WI38 (cell line): ENCODE measurements around the gene INTS14.

Experiments
- H3K4me3 ChIP-seq: 2 replicates; pipeline ENCODE4 v1.5.1; 2011; ENCODE audit warnings: low read depth, mild to moderate bottlenecking, control low read depth, low read length
- TF ChIP-seq, protein P1 (sequence below): IDR thresholded peaks from 2 replicates; pipeline ENCODE4 v1.5.1; 2012; ENCODE audit warnings: low read depth, mild to moderate bottlenecking, control low read depth, low read length

INTS14 gene

DNA sequence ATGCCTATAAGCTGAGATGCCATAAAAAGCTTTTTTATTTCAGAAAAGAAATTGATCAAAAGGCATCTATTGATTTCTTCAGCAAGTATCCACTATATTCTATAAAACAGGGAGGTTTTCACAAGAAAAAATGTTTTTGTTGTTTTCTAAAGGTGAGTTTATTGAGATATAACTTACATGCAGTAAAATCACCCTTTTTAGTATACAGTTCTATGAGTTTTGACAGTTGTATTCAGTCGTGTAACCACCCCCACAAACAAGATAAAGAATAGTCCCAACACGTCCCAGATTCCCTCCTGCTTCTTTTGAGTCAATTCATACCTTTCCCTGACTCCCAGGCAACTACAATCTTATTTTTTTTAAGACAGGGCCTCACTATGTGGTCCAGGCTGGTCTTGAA, 7.8 kb downstream of the INTS14 start:
- TF ChIP-seq, protein P1, sequence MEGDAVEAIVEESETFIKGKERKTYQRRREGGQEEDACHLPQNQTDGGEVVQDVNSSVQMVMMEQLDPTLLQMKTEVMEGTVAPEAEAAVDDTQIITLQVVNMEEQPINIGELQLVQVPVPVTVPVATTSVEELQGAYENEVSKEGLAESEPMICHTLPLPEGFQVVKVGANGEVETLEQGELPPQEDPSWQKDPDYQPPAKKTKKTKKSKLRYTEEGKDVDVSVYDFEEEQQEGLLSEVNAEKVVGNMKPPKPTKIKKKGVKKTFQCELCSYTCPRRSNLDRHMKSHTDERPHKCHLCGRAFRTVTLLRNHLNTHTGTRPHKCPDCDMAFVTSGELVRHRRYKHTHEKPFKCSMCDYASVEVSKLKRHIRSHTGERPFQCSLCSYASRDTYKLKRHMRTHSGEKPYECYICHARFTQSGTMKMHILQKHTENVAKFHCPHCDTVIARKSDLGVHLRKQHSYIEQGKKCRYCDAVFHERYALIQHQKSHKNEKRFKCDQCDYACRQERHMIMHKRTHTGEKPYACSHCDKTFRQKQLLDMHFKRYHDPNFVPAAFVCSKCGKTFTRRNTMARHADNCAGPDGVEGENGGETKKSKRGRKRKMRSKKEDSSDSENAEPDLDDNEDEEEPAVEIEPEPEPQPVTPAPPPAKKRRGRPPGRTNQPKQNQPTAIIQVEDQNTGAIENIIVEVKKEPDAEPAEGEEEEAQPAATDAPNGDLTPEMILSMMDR, result no peak

DNA sequence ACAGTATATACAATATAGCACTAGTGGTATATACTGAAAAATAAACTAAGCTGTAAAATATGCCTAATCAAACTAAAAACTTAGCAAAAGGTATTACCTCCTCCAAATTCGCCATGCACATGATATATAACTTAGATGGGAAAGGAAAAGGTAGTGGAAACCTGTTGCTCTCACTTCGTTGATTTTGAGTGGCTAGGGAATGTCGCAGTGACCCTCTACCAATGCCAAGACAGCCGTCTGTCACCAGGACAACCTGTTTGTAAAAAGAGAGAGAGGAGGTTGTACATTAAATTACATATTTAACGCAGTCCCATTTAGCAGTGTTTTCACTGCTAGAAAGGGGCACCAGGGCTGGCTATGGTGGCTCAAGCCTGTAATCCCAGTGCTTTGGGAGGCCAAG, 11.3 kb downstream of the INTS14 start:
- H3K4me3 ChIP-seq, result no peak overlapping the region
- TF ChIP-seq, protein P1, result no peak

More for the DNA sequence above, 7.8 kb downstream of the INTS14 start:
- no peak overlapping the region for H3K4me3 ChIP-seq

DNA sequence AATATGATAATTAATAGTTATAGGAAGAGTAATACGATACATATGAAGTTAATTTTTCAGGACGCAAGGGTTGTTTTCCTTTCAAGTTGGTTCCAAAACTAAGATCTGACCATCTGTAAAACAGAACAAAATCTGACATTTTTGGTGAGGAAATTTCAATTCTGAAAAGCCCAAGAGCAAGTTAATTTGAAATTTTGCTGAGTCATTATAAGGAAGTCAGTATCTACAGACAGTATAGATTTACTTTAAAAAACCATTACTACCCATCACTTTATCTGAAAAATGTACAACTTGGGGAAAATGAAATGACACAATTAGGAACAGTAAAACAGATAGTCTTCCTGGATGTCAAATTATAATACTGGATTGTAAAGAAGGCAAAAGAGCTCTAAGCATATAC, 12.5 kb downstream of the INTS14 start:
- TF ChIP-seq, protein P1, result no peak
- no peak overlapping the region for H3K4me3 ChIP-seq

GRCh38 chr15:65595960-65596359, 15.0 kb downstream of the INTS14 start:
- no peak overlapping the region for H3K4me3 ChIP-seq
- TF ChIP-seq, protein P1, result no peak

DNA sequence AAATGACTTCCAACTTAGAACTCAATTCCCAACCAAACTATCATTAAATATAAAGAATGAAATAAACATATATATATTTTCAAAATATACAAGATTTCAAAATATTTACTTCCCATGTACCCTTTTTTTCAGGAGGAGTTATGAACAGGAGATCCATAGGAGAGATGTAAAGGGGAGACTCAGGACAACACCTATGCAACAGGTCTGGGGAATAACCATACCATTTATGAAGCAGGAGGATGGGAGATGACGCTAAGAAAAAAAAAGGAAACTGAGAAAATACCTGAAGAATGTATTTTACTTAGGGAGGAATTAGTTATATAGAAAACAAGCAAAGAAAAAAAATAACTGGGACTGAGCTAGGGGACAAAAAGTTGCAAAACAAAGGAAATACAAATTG, 23.8 kb downstream of the INTS14 start:
- TF ChIP-seq, protein P1, result no peak
- no peak overlapping the region for H3K4me3 ChIP-seq

- TF ChIP-seq, protein P1, result no peak
- no peak overlapping the region for H3K4me3 ChIP-seq
Measured at GRCh38 chr15:65584241-65584640, 26.7 kb downstream of the INTS14 start.

GRCh38 chr15:65583701-65584100, 27.2 kb downstream of the INTS14 start:
- TF ChIP-seq, protein P1, result no peak
- no peak overlapping the region for H3K4me3 ChIP-seq
